Stimulated activated CD4-positive, alpha-beta T cell treated with anti-CD3 and anti-CD28 coated beads, Interleukin-15, amount 100 ng/mL, for 48 hours (primary cell): ENCODE data around the gene KLK10.

Source experiments
- DNase-seq, 2 donors: peaks; one replicate each; pipeline ENCODE4 v3.0.0-alpha.2; 2020; ENCODE audit warnings: low read depth in 2 of 2

KLK10 gene, protein sequence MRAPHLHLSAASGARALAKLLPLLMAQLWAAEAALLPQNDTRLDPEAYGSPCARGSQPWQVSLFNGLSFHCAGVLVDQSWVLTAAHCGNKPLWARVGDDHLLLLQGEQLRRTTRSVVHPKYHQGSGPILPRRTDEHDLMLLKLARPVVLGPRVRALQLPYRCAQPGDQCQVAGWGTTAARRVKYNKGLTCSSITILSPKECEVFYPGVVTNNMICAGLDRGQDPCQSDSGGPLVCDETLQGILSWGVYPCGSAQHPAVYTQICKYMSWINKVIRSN

GRCh38 chr19:51019544-51019925 is at the start of gene KLK10:
Gene KLK10, minus strand, starts transcription at chr19:51019709. Its CDS starts 579 bp downstream, at chr19:51019130.
- no peak for DNase-seq

DNA sequence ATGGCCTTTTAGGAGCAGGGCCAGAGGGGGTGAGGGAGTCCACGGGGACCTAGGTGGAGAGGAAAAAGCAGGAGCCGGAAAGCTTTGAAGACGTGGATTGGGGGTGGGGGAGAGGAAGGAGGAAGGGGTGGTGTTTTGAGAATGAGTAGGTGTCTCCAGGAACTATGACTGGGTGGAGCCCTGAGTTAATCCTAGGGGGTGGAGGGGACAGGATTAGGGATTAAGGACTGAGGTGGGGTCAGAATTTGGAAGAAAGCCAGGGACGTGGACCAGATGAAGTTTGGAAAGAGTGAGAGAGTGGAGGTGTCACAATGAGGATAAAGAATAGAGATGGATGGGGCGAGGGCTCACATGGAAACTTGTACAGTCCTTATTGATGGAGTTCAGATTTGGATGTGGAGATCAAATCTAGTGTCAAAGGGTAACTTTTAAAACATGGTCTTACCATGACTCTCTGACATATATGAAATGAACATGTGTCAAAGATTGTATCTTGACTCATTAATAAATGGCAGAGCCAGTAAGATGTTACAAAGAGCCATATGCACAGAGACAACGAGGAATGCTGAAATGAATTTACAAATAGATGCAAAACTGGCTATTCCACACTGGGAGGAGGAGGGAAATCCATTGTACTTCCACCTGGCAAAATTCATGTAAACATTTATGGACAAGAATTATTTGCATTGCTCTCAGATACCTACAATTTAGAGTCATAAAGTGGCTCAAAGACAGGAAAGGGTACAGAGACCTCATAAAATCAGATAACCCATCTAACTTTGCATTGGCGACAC is 47.1 kb upstream of the KLK10 start:
- DNase-seq = no peak

DNA sequence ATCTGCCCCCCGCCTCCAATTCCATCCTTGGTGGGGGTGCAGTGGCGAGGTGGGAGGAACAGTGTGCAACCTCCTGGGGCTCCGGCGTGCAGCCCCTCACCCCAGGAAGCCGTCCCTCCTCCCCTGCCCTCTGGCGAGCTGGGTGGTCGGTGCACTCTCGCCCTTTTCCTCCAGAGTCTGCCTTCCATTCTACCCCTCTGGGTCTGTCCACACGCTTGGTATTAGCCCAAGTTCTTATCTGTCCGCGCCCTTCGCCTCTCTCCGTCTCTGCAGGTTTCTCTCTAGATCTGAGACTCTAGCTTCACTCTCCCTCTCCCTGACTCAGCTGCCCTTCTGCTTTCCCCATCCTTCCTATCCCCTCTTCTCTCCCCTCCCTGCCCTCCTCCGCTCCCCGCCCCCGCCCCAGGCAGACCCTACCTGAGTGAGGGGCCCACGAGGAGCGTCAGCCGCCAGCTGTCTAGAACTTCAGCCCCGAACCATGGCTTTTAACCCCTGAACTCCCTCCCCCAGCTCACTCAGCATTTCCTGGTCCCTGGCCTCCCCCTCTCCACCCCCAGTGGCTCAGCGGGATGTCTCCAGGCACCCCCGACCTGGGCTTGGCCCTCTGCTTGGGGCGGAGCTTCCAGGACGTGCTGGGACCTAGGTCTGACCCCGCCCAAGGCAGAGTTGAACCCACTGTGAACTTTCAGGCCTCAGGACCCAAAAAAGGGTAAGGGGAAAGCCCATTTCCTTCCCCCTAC is 45.9 kb upstream of the KLK10 start:
- no peak for DNase-seq

DNA sequence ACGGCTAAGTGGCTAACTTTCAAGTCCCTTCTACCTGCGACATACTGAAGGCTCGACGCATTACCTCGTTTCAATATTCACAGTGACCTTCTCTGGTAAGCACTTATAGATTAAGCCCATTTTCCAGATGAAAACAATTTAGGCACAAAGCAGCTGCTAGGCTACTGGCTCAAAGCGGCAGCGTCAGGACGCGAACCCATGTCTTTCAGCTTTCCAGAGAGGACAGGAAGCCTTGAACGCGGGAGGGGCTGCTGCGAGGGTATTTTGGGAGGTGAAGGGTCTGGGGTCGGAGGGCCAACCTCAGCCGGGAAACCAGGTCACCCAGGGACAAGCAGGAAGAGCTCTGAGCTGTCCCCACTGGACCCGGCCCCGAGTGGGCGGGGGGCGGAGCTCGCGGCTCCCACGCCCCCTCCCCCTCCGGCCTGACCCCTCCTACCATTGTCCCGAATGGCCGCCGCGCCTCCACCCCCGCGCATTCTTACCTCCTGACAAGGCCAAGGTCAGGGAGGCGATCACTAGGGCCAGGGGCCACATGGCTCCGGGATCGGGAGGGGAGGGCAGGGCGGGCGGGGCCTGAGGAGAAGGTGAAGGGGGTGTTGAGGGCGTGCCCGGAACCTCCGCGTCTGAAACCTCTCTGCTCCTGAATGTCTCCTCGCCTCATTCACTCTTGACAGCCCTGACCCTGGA is 45.2 kb upstream of the KLK10 start, which contains the start of gene KLK13:
Gene KLK13 (minus strand): TSS at position 559 of the 687 bp plus-strand sequence. CDS start 25 bp downstream, at position 534.
- no peak for DNase-seq

DNA sequence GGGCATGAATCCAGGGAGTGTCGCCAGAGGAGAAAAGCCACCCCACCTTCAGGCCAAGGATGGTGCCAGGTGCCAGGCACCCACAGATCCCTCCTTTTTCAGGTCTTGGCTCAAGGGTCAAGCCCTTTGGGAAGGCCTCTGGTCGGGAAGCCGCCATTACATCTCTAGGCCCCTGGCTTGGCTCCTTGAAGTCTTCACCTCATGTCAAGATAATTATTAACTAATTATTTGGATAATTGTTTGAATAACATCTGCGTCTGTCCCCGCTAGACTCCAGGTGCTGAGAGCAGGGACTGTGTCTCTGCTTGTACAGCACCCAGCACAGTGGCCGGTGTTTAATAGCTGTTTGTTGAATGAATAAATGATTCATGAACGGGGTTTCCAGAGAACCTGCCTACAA is 44.2 kb upstream of the KLK10 start:
- DNase-seq = no peak

DNA sequence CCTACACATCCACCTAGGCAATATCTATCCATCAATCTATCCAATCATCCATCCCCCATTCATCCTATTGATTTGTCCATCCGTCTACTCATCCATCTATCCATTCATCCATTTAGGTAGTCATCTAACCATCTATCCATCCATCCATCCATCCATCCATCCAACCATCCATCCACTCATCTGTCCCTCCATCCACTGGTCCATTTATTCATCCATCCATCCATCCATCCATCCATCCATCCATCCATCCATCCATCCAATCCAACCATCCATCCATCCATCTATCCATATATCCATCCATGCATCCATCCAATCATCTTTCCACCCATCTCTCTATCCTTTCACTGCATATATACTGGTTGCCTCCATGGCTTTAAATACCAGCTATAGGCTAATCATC is 41.5 kb upstream of the KLK10 start:
- no peak for DNase-seq

GRCh38 chr19:51060336-51060735 is 40.8 kb upstream of the KLK10 start:
- DNase-seq = no peak

- no peak for DNase-seq
Observed at GRCh38 chr19:51059715-51060114, 40.2 kb upstream of the KLK10 start.

GRCh38 chr19:51055866-51056265 is 36.4 kb upstream of the KLK10 start:
- DNase-seq = no peak

DNA sequence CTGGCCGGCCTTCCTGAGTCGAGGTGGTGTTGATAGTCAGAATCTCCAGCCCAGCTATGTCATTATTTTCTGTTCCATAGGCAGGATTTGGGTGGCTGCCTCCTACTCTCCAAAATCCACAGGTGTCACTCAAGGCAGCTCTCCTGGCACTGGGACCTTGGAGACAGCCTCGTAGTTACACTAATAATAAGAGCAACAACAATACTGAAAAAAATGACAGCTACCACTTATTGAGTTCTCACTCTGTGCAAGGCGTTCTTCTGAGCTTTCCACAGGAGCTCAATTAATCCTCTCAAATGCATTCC is 27.5 kb upstream of the KLK10 start:
- no peak for DNase-seq

DNA sequence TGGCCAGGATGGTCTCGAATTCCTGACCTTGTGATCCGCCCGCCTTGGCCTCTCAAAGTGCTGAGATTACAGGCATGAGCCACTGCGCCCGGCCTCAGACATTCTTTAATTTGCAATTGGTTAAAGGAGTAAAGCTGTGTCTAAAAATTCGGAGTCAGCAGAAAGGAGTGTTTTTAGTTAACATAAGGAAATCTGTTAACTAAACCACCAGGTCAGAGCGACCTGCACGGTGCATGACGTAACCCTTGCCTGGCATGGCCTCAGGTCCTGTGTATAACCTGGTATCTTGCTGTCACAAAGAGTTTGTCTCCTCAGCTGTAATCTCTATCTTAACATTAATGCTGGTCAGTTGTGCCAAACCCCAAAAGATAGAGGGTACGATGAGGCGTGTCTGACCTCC is 24.8 kb upstream of the KLK10 start:
- DNase-seq = no peak

GRCh38 chr19:51043497-51043896 is 24.0 kb upstream of the KLK10 start:
- no peak for DNase-seq

DNA sequence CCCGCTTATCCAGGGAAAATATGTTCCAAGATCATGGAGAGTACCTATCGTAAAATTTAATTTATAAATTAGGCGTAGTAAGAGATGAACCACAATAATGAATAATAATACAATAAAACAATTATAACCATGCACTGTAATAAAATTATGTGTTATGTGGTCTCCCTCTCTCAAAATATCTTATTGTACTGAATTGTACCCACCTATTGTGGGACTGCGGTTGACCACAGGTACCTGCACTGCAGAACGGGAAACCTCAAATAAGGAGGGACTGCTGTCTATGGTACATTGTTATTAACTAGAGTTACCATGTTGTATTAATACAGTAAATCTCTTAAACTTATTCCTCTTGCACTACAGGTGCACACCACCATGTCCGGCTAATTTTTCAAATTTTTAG is 20.6 kb upstream of the KLK10 start:
- DNase-seq = no peak

GRCh38 chr19:51036519-51036918 is 17.0 kb upstream of the KLK10 start:
- DNase-seq = no peak

- no peak for DNase-seq
Observed at GRCh38 chr19:51034704-51035103, 15.2 kb upstream of the KLK10 start, which contains the start of gene KLK12. Gene KLK12, minus strand, starts transcription at chr19:51035002. Its CDS starts 381 bp downstream, at chr19:51034621.

GRCh38 chr19:51031880-51032225 is 12.3 kb upstream of the KLK10 start:
- no peak for DNase-seq

- no peak for DNase-seq
Observed at GRCh38 chr19:51031220-51031879, 11.8 kb upstream of the KLK10 start.

GRCh38 chr19:51030631-51031030 is 11.1 kb upstream of the KLK10 start:
- DNase-seq = no peak

DNA sequence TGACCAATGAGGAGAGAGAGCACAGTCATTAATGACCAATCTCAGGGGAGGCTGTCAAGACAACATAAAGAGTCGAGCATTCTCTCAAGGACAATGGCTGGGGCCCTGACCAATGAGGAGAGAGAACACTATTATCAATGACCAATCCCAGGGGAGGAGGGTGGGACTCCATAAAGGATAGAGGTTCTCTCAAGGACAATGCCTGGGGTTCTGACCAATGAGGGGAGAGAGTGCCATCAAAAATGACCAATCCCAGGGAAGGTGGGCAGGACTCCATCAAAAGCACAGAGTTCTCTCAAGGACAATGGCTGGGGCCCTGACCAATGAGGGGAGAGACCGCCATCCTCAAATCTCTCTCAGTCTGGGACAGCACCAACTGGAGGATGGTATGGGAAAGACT is 10.2 kb upstream of the KLK10 start:
- DNase-seq = no peak

GRCh38 chr19:51027873-51028272 is 8.4 kb upstream of the KLK10 start:
- no peak for DNase-seq

GRCh38 chr19:51027126-51027806 is 7.8 kb upstream of the KLK10 start:
- DNase-seq = no peak
